ENCODE results near the gene PLCB3.

The PLCB3 gene

DNA sequence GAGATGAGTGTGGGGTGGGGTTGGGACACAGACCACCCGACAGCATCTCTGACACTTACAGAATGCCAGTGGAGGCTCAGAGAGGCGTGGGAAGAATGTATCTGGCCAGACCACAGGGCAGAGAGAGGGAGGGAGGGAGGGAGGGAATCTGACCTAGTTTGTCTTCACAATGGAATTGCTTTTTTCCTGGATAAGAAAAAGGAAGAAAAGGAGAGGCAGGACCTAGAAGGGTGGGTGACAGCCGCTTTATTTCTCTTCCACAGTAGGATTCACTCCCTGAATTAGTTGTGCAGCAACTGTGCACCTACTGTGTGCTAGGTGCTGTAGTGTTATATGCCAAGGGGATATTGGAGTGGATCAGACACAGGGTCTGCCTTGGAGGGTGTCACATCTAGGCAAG lies 43.4 kb downstream of the PLCB3 start:
- ChIA-PET POLR2A (interaction anchor here (1.5 to 2.4 kb wide), 2 partner anchors 10 kb away, joined by 4 to 7 read pairs; partner anchors contain the start of genes BAD and GPR137), CTCF (interaction anchor here (1.5 kb wide), 1 partner anchor 12 kb away, joined by 12 read pairs; no protein-coding TSS in a partner anchor)
- TF ChIP-seq, protein P1, sequence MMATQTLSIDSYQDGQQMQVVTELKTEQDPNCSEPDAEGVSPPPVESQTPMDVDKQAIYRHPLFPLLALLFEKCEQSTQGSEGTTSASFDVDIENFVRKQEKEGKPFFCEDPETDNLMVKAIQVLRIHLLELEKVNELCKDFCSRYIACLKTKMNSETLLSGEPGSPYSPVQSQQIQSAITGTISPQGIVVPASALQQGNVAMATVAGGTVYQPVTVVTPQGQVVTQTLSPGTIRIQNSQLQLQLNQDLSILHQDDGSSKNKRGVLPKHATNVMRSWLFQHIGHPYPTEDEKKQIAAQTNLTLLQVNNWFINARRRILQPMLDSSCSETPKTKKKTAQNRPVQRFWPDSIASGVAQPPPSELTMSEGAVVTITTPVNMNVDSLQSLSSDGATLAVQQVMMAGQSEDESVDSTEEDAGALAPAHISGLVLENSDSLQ (IDR thresholded peaks at IDR 0.05) = no peak
- TF ChIP-seq HDGF (IDR thresholded peaks at IDR 0.05; ENCODE audit: borderline replicate concordance) = no peak
- no peak for TF ChIP-seq FOXA1 (IDR thresholded peaks at IDR 0.05)
- TF ChIP-seq ZNF384 (IDR thresholded peaks at IDR 0.05) = no peak
- no peak for TF ChIP-seq SUZ12 (IDR thresholded peaks at IDR 0.05)
- DNase-seq (ENCODE audit: extremely low spot score) = no peak

DNA sequence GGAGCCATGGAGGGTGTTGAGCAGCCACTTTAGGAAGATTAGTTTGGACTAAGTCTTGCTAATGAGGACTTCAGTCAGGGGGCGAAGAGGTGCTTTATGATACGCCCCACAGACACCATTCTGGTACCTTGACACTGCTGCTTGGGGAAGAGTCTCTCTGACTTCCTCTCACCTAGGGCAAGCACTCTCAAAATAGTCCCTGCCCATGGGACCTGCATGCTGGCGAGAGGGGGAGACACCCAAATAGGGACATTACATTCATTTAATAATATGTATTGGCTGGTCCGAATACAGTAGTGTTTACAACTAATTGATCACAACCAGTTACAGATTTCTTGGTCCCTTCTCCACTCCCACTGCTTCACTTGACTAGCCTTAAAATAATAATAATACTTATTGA lies 44.4 kb downstream of the PLCB3 start:
- TF ChIP-seq, protein P1 (IDR thresholded peaks at IDR 0.05) = no peak
- no peak for TF ChIP-seq ELF4 (IDR thresholded peaks at IDR 0.05)
- TF ChIP-seq NFRKB (IDR thresholded peaks at IDR 0.05) = no peak
- TF ChIP-seq TARDBP (IDR thresholded peaks at IDR 0.05) = no peak
- no peak for TF ChIP-seq SP1 (IDR thresholded peaks at IDR 0.05)
- CTCF ChIA-PET = interaction anchor here (1.5 kb wide), 1 partner anchor 13 kb away, joined by 12 read pairs; no protein-coding TSS in a partner anchor
- POLR2A ChIA-PET = interaction anchor here (1.5 to 2.4 kb wide), 2 partner anchors 9 to 11 kb away, joined by 4 to 7 read pairs; partner anchors contain the start of genes BAD and GPR137

DNA sequence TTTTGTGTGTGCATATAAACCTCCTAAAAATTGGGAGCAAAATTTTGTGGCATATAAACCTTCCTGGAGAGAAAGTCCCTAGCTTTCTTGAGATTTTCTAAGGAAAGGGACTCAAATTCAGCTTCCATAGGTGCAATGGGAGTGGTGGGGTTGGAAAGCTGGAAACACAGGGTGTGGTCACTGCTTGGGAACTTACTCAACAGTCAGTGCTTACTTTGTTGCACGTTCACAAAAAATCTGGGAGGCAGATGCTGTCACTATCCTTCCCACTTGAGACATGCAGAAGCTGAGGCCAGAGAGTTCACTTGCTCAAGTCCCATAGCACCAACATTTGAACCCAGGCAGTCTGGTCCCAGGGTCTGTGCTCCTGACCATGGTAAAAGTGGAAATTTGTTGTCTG lies 44.9 kb downstream of the PLCB3 start:
- DNase-seq (ENCODE audit: extremely low spot score) = no peak
- ChIA-PET CTCF (no interaction called here), POLR2A (interaction anchor here (1.1 to 2.4 kb wide), 2 partner anchors 12 to 21 kb away, joined by 3 to 7 read pairs; partner anchors contain the start of genes BAD, GPR137, PRDX5 and TRMT112)
- TF ChIP-seq SUZ12 (IDR thresholded peaks at IDR 0.05) (no peak), LEF1 (IDR thresholded peaks at IDR 0.05; ENCODE audit: borderline replicate concordance) (no peak), HDGF (IDR thresholded peaks at IDR 0.05; ENCODE audit: borderline replicate concordance) (no peak), ZNF384 (IDR thresholded peaks at IDR 0.05) (no peak), L3MBTL2 (conservative IDR thresholded peaks at IDR 0.05) (no peak)

More for the DNA sequence above, 44.4 kb downstream of the PLCB3 start:
- DNase-seq (ENCODE audit: extremely low spot score) = no peak

DNA sequence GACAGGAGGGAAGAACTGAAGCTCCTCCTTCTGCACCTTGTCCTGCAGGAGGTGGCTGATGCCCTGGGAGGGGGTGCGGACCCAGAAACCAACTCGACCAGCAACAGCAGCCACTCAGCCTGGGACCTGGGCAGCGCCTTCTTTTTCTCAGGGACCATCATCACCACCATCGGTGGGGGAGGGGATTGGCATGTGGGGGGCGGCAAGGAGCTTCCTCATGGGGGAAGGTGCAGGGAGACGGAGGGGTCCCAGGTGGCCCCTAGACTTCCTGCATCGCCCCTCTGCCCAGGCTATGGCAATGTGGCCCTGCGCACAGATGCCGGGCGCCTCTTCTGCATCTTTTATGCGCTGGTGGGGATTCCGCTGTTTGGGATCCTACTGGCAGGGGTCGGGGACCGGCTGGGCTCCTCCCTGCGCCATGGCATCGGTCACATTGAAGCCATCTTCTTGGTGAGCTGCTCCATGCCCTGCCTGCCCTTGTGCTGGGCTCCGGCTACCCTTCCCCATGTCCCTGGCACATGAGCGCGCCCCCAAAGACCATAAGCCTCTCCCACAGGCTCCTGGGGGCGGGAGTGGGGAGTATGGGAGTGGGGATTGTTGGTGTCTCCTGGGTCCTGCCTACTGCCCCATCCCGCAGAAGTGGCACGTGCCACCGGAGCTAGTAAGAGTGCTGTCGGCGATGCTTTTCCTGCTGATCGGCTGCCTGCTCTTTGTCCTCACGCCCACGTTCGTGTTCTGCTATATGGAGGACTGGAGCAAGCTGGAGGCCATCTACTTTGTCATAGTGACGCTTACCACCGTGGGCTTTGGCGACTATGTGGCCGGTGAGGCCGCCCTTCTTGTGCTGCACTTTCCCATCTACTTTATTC lies 45.7 kb downstream of the PLCB3 start:
- TF ChIP-seq NFRKB (IDR thresholded peaks at IDR 0.05) = no peak
- no peak for TF ChIP-seq FOXM1 (IDR thresholded peaks at IDR 0.05; ENCODE audit: borderline replicate concordance)
- TF ChIP-seq FOXK2 (IDR thresholded peaks at IDR 0.05) = no peak
- no peak for TF ChIP-seq SUZ12 (IDR thresholded peaks at IDR 0.05)
- TF ChIP-seq BHLHE40 (IDR thresholded peaks at IDR 0.05; ENCODE audit: borderline replicate concordance) = no peak
- no peak for TF ChIP-seq LEF1 (IDR thresholded peaks at IDR 0.05; ENCODE audit: borderline replicate concordance)
- no peak for TF ChIP-seq ARNT (IDR thresholded peaks at IDR 0.05)
- TF ChIP-seq ZNF384 (IDR thresholded peaks at IDR 0.05) = no peak
- TF ChIP-seq SP1 (IDR thresholded peaks at IDR 0.05) = no peak
- TF ChIP-seq FOXA1 (IDR thresholded peaks at IDR 0.05) = no peak
- TF ChIP-seq L3MBTL2 (conservative IDR thresholded peaks at IDR 0.05) = no peak
- TF ChIP-seq TARDBP (IDR thresholded peaks at IDR 0.05) = no peak
- TF ChIP-seq, protein P1 (IDR thresholded peaks at IDR 0.05) = no peak
- no peak for TF ChIP-seq CTBP1 (IDR thresholded peaks at IDR 0.05; ENCODE audit: borderline replicate concordance)
- TF ChIP-seq HDGF (IDR thresholded peaks at IDR 0.05; ENCODE audit: borderline replicate concordance) = no peak
- DNase-seq (ENCODE audit: extremely low spot score) = no peak
- ChIA-PET POLR2A (interaction anchor here (1.1 to 2.4 kb wide), 2 partner anchors 12 to 21 kb away, joined by 3 to 7 read pairs; partner anchors contain the start of genes BAD, GPR137, PRDX5 and TRMT112), CTCF (interaction anchor here (0.6 kb wide), 1 partner anchor 60 kb away, joined by 3 read pairs; no protein-coding TSS in a partner anchor)

DNA sequence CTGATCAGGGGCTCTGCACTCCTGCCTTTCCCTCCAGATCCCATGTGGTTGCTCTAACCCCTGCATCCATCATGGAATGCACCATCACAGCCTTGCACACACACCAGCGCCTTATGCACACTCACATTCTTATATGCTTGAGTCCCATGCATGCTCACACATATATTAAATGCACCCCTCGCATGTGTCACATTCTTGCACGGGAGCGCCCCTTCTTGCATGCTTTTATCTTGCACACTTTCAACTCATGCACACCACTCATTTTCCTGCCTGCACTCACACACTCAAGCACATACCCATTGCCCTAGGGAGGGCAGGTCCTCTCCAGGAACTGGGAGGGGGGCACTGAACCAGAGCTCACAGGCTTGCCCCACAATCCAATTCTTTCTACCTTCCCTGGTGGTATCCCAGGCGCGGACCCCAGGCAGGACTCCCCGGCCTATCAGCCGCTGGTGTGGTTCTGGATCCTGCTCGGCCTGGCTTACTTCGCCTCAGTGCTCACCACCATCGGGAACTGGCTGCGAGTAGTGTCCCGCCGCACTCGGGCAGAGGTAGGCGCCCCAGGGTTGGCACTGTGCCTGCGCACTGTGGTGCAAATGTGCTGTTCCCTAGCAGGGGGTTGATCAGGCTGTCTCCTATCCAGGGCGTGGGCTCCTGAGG lies 46.5 kb downstream of the PLCB3 start:
- TF ChIP-seq ARNT (IDR thresholded peaks at IDR 0.05) = no peak
- no peak for TF ChIP-seq FOXK2 (IDR thresholded peaks at IDR 0.05)
- no peak for TF ChIP-seq NFRKB (IDR thresholded peaks at IDR 0.05)
- no peak for TF ChIP-seq L3MBTL2 (conservative IDR thresholded peaks at IDR 0.05)
- no peak for TF ChIP-seq CTBP1 (IDR thresholded peaks at IDR 0.05; ENCODE audit: borderline replicate concordance)
- no peak for TF ChIP-seq SP1 (IDR thresholded peaks at IDR 0.05)
- no peak for TF ChIP-seq TARDBP (IDR thresholded peaks at IDR 0.05)
- no peak for TF ChIP-seq FOXA1 (IDR thresholded peaks at IDR 0.05)
- TF ChIP-seq ELF4 (IDR thresholded peaks at IDR 0.05) = no peak
- TF ChIP-seq FOXM1 (IDR thresholded peaks at IDR 0.05; ENCODE audit: borderline replicate concordance) = no peak
- no peak for TF ChIP-seq LEF1 (IDR thresholded peaks at IDR 0.05; ENCODE audit: borderline replicate concordance)
- no peak for TF ChIP-seq ZNF384 (IDR thresholded peaks at IDR 0.05)
- TF ChIP-seq SUZ12 (IDR thresholded peaks at IDR 0.05) = no peak
- TF ChIP-seq BHLHE40 (IDR thresholded peaks at IDR 0.05; ENCODE audit: borderline replicate concordance) = no peak
- TF ChIP-seq HDGF (IDR thresholded peaks at IDR 0.05; ENCODE audit: borderline replicate concordance) = no peak
- ChIA-PET POLR2A (no interaction called here), CTCF (interaction anchor here (0.6 kb wide), 1 partner anchor 59 kb away, joined by 3 read pairs; no protein-coding TSS in a partner anchor)
- DNase-seq (ENCODE audit: extremely low spot score) = no peak
